Endothelial cell of umbilical vein (primary cell): ENCODE measurements around the gene MEIG1. TPM values are rescaled to one million over a fixed set of nuclear protein-coding genes. Genes with fewer than 3 reads are reported as not detected.
"Not testable (repeated sequence)": the region's sequence is repeated elsewhere in the genome, so short reads cannot be mapped to it uniquely, and the experiment has no call there.

Source experiments
- BruUV-seq: library from RNA; stranded (reverse); fragments of 400-500 nt; replicated peaks from 2 replicates; lab custom pipeline; 2021; lab: Mats Ljungman, UMichigan
- CTCF ChIA-PET: fragments of 300-600, 350-600 bp; sonication (Branson Sonifier 250); formaldehyde crosslinking; loops from one replicate; lab custom pipeline; 2021; ENCODE audit warnings: antibody characterized with exemption, inconsistent platforms; lab: Charles Lee
- POLR2A ChIA-PET: fragments of 300-600, 350-600 bp; sonication (Branson Sonifier 250); formaldehyde crosslinking; loops from one replicate; lab custom pipeline; 2021; ENCODE audit warnings: antibody characterized with exemption, inconsistent platforms; lab: Charles Lee
- DNase-seq: peaks from one replicate; pipeline ENCODE4 v3.0.0-alpha.2; 2011; ENCODE audit warnings: low read depth, low spot score
- FAIRE-seq: peaks from 2 replicates; lab custom pipeline; 2011; peaks lifted over from hg19 to GRCh38; lab: Jason Lieb, UNC
- H2AFZ ChIP-seq: 2 replicates; pipeline ENCODE4 v1.6.0; 2012; ENCODE audit warnings: low read depth, low read length, control low read depth, inconsistent platforms
- H3K27ac ChIP-seq: 2 replicates; pipeline ENCODE4 v1.5.1; 2011; ENCODE audit warnings: low read depth, mild to moderate bottlenecking, control low read depth, low read length, moderate library complexity; ENCODE audit not compliant: insufficient read depth
- H3K27me3 ChIP-seq, 2 experiments: 2 replicates each; pipeline versions ENCODE4 v1.6.0 to v1.6.1; 2011; ENCODE audit warnings: low read length in 2 of 2, mixed read lengths in 1 of 2; ENCODE audit not compliant: control insufficient read depth in 2 of 2, insufficient read depth in 2 of 2
- H3K36me3 ChIP-seq, 2 experiments: 2 replicates in 1 of 2; 3 replicates in 1 of 2; pipeline ENCODE4 v1.5.1; 2011; ENCODE audit warnings: low read length in 2 of 2, mild to moderate bottlenecking in 1 of 2, moderate library complexity in 1 of 2; ENCODE audit not compliant: control insufficient read depth in 2 of 2, insufficient read depth in 2 of 2; ENCODE audit errors: extremely low read depth in 1 of 2
- H3K4me1 ChIP-seq: 3 replicates; pipeline ENCODE4 v1.5.1; 2011; ENCODE audit warnings: mild to moderate bottlenecking, low read length; ENCODE audit not compliant: control insufficient read depth, insufficient read depth; ENCODE audit errors: extremely low read depth
- H3K4me2 ChIP-seq: 2 replicates; pipeline ENCODE4 v1.6.1; 2011; ENCODE audit warnings: low read length, control low read depth, mixed read lengths; ENCODE audit not compliant: insufficient read depth
- H3K4me3 ChIP-seq, 3 experiments: fragments of 200-600 bp in 1 of 3; sonication (generic), shearing (Covaris generic) in 1 of 3; replicated peaks in 1 of 3; 2 replicates each; pipeline ENCODE4 v1.5.1; 2011 to 2016; ENCODE audit warnings: control low read depth in 3 of 3, low read length in 3 of 3, mild to moderate bottlenecking in 2 of 3, inconsistent platforms in 1 of 3, low read depth in 1 of 3, moderate library complexity in 1 of 3; ENCODE audit not compliant: insufficient read depth in 1 of 3
- H3K79me2 ChIP-seq: 2 replicates; pipeline ENCODE4 v1.6.0; 2012; ENCODE audit warnings: low read length, inconsistent platforms; ENCODE audit not compliant: control insufficient read depth, insufficient read depth
- H3K9ac ChIP-seq: replicated peaks from 2 replicates; pipeline ENCODE3; 2011; ENCODE audit warnings: low read length, control low read depth; ENCODE audit not compliant: insufficient read depth; ENCODE audit errors: extremely low read depth
- H3K9me1 ChIP-seq: replicated peaks from 3 replicates; pipeline ENCODE4 v1.6.0; 2011; ENCODE audit warnings: mild to moderate bottlenecking, low read length; ENCODE audit not compliant: control insufficient read depth, insufficient read depth; ENCODE audit errors: extremely low read depth
- H3K9me3 ChIP-seq: replicated peaks from 2 replicates; pipeline ENCODE4 v1.5.1; 2012; ENCODE audit warnings: low read length, inconsistent platforms; ENCODE audit not compliant: control insufficient read depth, insufficient read depth
- H4K20me1 ChIP-seq: replicated peaks from 2 replicates; pipeline ENCODE3; 2011; ENCODE audit warnings: mild to moderate bottlenecking, low read length; ENCODE audit not compliant: control insufficient read depth, insufficient read depth; ENCODE audit errors: extremely low read depth
- POLR2AphosphoS5 ChIP-seq: IDR thresholded peaks from 2 replicates; pipeline ENCODE4 v1.6.1; 2012; ENCODE audit warnings: low read depth, mild to moderate bottlenecking, control low read depth, low read length, moderate library complexity; ENCODE audit not compliant: insufficient read depth
- dilution Hi-C: fragments of 300-500 bp; cut with MboI; formaldehyde crosslinking; loops from one replicate; pipeline ENCODE4 v1.15.0; 2019; ENCODE audit warnings: low sequenced_read_pairs; ENCODE audit not compliant: extremely low pct_ligation_motif_present
- intact Hi-C: fragments of 100-400 bp; cut with micrococcal nuclease; formaldehyde crosslinking; loops from one replicate; pipeline ENCODE4 v1.10.0; 2022
- polyA plus RNA-seq, 4 experiments: library from polyadenylated mRNA; depleted of rRNA in 3 of 4; stranded (reverse) in 3 of 4; unstranded in 1 of 4; fragments of >200 nt; gene quantifications; 2 replicates each; pipeline versions ENCODE4 v1.2.1 to v1.2.3, GENCODE V29; 2011 to 2012; ENCODE audit warnings: missing spikeins in 1 of 4
- total RNA-seq: library from RNA; stranded (reverse); gene quantifications from 2 replicates; pipeline ENCODE4 v1.2.3, GENCODE V29; 2021

MEIG1 gene
- total and polyA plus RNA-seq, 2 donors (not counting 3 experiments of a cell fraction or from before 2014, with no cell fraction given) = 0.23 TPM; not detected in 1

DNA sequence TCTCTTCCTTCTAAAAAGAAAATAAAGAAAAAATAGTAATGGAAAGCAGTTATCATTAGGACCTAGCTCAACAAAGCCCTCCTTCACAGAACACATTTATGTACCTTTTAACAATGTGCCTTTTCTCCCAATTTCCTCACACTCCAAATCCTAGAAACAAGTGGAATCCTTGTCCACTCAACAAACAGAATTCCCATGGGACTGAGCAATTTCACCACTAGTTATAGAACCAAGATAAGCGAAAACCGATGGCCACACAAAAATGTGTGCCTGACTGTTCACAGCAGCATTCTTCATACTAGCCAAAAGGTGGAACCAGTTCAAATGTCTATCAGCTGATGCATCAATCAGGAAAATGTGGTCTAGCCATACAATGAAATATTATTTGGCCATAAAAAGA is 22.6 kb upstream of the MEIG1 start:
- intact Hi-C loops (no loop called here), dilution Hi-C loops (no loop called here)
- TF ChIP-seq POLR2AphosphoS5 = no peak
- Histone ChIP-seq H3K9ac (no peak overlapping the region), H3K9me3 (no peaks in the 10 kb centered on the region), H3K36me3 (peaks cover under 1 to 3% of the 10 kb centered on the region in 2 experiments), H3K9me1 (no peaks in the 10 kb centered on the region), H3K79me2 (no peaks in the 10 kb centered on the region), H3K4me1 (no peaks in the 10 kb centered on the region), H3K4me2 (no peak overlapping the region), H3K4me3 (no peak overlapping the region), H3K27ac (no peak overlapping the region), H2AFZ (no peak overlapping the region), H3K27me3 (no peaks in the 10 kb centered on the region), H4K20me1 (no peaks in the 10 kb centered on the region)
- BruUV-seq = no TSS peak
- FAIRE-seq (no peak), DNase-seq (no peak)
- ChIA-PET POLR2A (no interaction called here), CTCF (interaction anchor here (1.1 kb wide), 1 partner anchor 15 kb away, joined by 3 read pairs; no protein-coding TSS in a partner anchor)

DNA sequence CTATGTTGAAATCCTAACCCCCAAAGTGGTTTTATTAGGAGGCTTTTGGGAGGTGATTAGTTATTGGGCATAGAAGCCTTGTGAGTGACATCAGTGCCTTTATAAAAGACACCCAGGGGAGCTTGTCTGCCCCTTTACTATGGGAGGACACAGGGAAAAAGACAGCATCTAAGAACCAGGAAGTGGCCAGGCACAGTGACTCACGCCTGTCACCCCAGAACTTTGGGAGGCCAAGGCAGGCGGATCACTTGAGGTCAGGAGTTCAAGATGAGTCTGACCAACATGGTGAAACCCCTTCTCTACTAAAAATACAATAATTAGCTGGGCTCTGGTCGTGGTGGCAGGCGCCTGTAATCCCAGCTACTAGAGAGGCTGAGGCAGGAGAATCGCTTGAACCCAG is 20.2 kb upstream of the MEIG1 start:
- intact Hi-C loops, H3K9me3 ChIP-seq, H3K4me2 ChIP-seq, FAIRE-seq, H4K20me1 ChIP-seq, H3K9me1 ChIP-seq, POLR2A ChIA-PET, H3K27ac ChIP-seq, H3K27me3 ChIP-seq, dilution Hi-C loops, DNase-seq, H2AFZ ChIP-seq, H3K4me1 ChIP-seq, H3K4me3 ChIP-seq, H3K9ac ChIP-seq, H3K36me3 ChIP-seq, BruUV-seq, H3K79me2 ChIP-seq: not testable (repeated sequence)
- CTCF ChIA-PET = interaction anchor here (1.0 kb wide), 1 partner anchor 14 kb away, joined by 3 read pairs; no protein-coding TSS in a partner anchor

DNA sequence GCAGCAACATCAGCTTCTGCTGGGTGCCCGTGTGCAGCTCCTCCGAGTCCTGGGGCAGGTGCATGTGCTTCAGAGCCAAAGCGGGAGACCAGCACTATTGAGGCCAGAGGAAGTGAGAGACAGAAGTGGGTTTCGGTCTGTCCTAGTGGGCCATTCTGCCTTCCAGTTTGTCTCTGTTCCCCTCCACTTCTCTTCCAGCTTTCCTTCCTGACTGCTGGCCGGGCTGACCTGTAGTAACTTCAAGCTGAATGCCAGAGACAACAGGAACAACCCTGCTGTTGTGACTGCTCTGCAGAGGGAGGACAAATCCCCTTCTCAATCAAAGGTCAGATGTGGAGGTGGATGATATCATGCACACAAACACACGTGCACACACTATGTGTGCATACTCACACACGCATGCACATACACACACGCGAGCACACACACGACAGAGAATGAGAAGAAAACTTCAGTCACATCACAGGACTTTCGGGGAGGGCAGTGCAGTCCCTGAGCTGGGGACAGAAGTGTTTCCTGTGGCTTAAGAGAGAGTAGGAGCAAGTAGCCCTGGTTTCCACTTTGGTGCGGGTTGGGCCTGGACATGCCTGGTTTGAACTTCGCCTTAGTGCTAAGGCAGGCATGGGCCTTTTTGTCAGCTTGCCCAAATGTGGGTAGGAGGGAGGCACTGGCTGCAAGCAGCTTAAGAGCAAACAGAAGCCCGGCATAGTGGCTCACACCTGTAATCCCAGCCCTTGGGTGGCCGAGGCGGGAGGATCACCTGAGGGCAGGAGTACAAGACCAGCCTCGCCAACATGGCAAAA is 16.8 kb upstream of the MEIG1 start:
- FAIRE-seq, H3K4me2 ChIP-seq, intact Hi-C loops, POLR2A ChIA-PET, CTCF ChIA-PET, H3K4me1 ChIP-seq, H3K4me3 ChIP-seq, H3K36me3 ChIP-seq, DNase-seq, H3K27ac ChIP-seq, dilution Hi-C loops, H3K9me1 ChIP-seq, H3K9ac ChIP-seq, H4K20me1 ChIP-seq, H3K79me2 ChIP-seq, BruUV-seq, H3K27me3 ChIP-seq, H3K9me3 ChIP-seq, H2AFZ ChIP-seq: not testable (repeated sequence)

DNA sequence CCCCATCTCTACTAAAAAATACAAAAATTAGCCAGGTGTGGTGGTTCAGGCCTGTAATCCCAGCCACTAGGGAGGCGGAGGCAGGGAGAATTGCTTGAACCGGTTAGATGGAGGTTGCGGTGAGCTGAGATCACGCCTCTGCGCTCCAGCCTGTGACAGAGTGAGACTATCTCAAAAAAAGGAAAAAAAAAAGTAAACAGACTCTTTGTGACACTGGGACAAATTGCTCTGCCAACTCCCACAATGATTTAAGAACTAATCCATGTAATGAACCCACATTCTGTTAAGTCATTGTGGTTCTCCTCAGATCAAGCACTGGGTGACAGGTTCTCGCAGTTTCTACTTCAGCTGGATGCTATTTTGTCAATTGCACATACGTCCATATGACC is 16.2 kb upstream of the MEIG1 start:
- dilution Hi-C loops, FAIRE-seq, H3K27me3 ChIP-seq, H4K20me1 ChIP-seq, H3K4me1 ChIP-seq, H3K4me2 ChIP-seq, H3K9me1 ChIP-seq, intact Hi-C loops, H3K79me2 ChIP-seq, DNase-seq, H3K4me3 ChIP-seq, CTCF ChIA-PET, H2AFZ ChIP-seq, BruUV-seq, H3K9me3 ChIP-seq, H3K9ac ChIP-seq, H3K27ac ChIP-seq, POLR2A ChIA-PET: not testable (repeated sequence)
- peaks cover 9 to 10% of the 10 kb centered on the region in 2 experiments for H3K36me3 ChIP-seq
